GM18867 (cell line): ENCODE results near the gene GRM4.

Experiments
- ATAC-seq: cut with Tn5 transposase; IDR thresholded peaks from one replicate; pipeline ENCODE4 v1.9.1; 2021; ENCODE audit warnings: mild to moderate bottlenecking, moderate library complexity; ENCODE audit not compliant: unreplicated experiment

GRM4 gene

GRCh38 chr6:34086558-34086957 is 59.3 kb downstream of the GRM4 start:
- no peak for ATAC-seq

- ATAC-seq: no peak
Measured at GRCh38 chr6:34085453-34086170, 60.3 kb downstream of the GRM4 start.

- no peak for ATAC-seq
Measured at GRCh38 chr6:34084591-34085290, 61.1 kb downstream of the GRM4 start.

GRCh38 chr6:34082864-34083626 is 62.8 kb downstream of the GRM4 start:
- ATAC-seq: no peak

GRCh38 chr6:34082348-34082747 is 63.5 kb downstream of the GRM4 start:
- no peak for ATAC-seq

- ATAC-seq: no peak
Measured at GRCh38 chr6:34080357-34080756, 65.5 kb downstream of the GRM4 start.

- no peak for ATAC-seq
Measured at GRCh38 chr6:34079899-34080298, 66.0 kb downstream of the GRM4 start.

- no peak for ATAC-seq
Measured at GRCh38 chr6:34075906-34076305, 70.0 kb downstream of the GRM4 start.

- no peak for ATAC-seq
Measured at GRCh38 chr6:34074064-34074742, 71.7 kb downstream of the GRM4 start.

GRCh38 chr6:34073540-34073939 is 72.3 kb downstream of the GRM4 start:
- ATAC-seq: no peak

GRCh38 chr6:34072727-34073126 is 73.2 kb downstream of the GRM4 start:
- no peak for ATAC-seq

- ATAC-seq: no peak
Measured at GRCh38 chr6:34071884-34072379, 74.0 kb downstream of the GRM4 start.

- ATAC-seq: no peak
Measured at GRCh38 chr6:34071136-34071883, 74.6 kb downstream of the GRM4 start.

GRCh38 chr6:34070315-34071135 is 75.4 kb downstream of the GRM4 start:
- no peak for ATAC-seq

- ATAC-seq: no peak
Measured at GRCh38 chr6:34068462-34069044, 77.3 kb downstream of the GRM4 start.

- ATAC-seq: no peak
Measured at GRCh38 chr6:34067814-34068213, 78.1 kb downstream of the GRM4 start.

- ATAC-seq: no peak
Measured at GRCh38 chr6:34066772-34067770, 78.8 kb downstream of the GRM4 start.

GRCh38 chr6:34066218-34066571 is 79.7 kb downstream of the GRM4 start:
- ATAC-seq: no peak
